Measurements from ENCODE around the gene RRM2. TPM values are rescaled to one million over a fixed set of nuclear protein-coding genes. Genes with fewer than 3 reads are reported as not detected.

The RRM2 gene
- total and polyA plus RNA-seq, 8 donors: 24.9 to 85.8 (median 45.3) TPM

- intact Hi-C loops (cut with DNase I): no loop called here
- H3K4me1 ChIP-seq: no peaks in the 10 kb centered on the region
- no peak overlapping the region for H3K27ac ChIP-seq
- TF ChIP-seq, protein P1, sequence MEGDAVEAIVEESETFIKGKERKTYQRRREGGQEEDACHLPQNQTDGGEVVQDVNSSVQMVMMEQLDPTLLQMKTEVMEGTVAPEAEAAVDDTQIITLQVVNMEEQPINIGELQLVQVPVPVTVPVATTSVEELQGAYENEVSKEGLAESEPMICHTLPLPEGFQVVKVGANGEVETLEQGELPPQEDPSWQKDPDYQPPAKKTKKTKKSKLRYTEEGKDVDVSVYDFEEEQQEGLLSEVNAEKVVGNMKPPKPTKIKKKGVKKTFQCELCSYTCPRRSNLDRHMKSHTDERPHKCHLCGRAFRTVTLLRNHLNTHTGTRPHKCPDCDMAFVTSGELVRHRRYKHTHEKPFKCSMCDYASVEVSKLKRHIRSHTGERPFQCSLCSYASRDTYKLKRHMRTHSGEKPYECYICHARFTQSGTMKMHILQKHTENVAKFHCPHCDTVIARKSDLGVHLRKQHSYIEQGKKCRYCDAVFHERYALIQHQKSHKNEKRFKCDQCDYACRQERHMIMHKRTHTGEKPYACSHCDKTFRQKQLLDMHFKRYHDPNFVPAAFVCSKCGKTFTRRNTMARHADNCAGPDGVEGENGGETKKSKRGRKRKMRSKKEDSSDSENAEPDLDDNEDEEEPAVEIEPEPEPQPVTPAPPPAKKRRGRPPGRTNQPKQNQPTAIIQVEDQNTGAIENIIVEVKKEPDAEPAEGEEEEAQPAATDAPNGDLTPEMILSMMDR (IDR thresholded peaks at IDR 0.05): no peak
- DNase-seq (no peak), ATAC-seq (no peak)
- no peaks in the 10 kb centered on the region for H3K27me3 ChIP-seq
- H3K36me3 ChIP-seq: peaks cover 0 to 11% of the 10 kb centered on the region in 2 donors
- H3K9me3 ChIP-seq: no peaks in the 10 kb centered on the region
- H3K4me3 ChIP-seq: no peak overlapping the region
Observed at GRCh38 chr2:10168221-10168620, 45.7 kb downstream of the RRM2 start.

GRCh38 chr2:10169053-10169578 lies 46.6 kb downstream of the RRM2 start:
- Histone ChIP-seq H3K27ac (no peak overlapping the region), H3K27me3 (no peaks in the 10 kb centered on the region), H3K36me3 (peaks cover 0 to 11% of the 10 kb centered on the region in 2 donors), H3K9me3 (no peaks in the 10 kb centered on the region), H3K4me1 (no peaks in the 10 kb centered on the region), H3K4me3 (no peak overlapping the region)
- ATAC-seq (no peak), DNase-seq (no peak)
- intact Hi-C loops (cut with DNase I): no loop called here
- TF ChIP-seq, protein P1 (IDR thresholded peaks at IDR 0.05): no peak

- Histone ChIP-seq H3K4me1 (no peaks in the 10 kb centered on the region), H3K9me3 (no peaks in the 10 kb centered on the region), H3K27ac (no peak overlapping the region), H3K36me3 (peaks cover 0 to 7% of the 10 kb centered on the region in 2 donors), H3K4me3 (no peak overlapping the region), H3K27me3 (no peaks in the 10 kb centered on the region)
- TF ChIP-seq, protein P1 (IDR thresholded peaks at IDR 0.05): no peak
- no peak for DNase-seq
- no peak for ATAC-seq
- intact Hi-C loops (cut with DNase I): no loop called here
Observed at GRCh38 chr2:10169581-10169980, 47.0 kb downstream of the RRM2 start.

DNA sequence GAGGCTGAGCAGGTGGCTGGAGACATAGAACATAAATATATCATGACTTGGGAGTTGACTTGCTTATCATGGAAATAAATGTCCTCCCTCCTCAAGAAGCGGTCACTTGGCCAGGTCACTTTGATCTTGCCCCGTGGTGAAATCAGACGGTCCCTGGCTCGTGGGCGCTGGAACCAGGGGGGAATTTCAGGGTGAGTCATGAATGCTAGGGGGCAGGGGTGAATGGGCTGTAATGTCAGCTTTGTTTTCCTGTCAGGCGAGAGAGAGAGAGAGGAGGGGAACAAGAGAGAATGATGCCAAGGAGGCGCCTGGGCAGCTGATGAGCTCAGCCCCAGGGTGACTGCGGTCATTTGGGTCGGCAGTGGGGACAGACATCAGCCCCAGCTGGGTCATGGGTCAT lies 47.7 kb downstream of the RRM2 start:
- intact Hi-C loops (cut with DNase I): no loop called here
- Histone ChIP-seq H3K9me3 (no peaks in the 10 kb centered on the region), H3K36me3 (peaks cover 0 to 5% of the 10 kb centered on the region in 2 donors), H3K4me3 (no peak overlapping the region), H3K4me1 (no peaks in the 10 kb centered on the region), H3K27me3 (no peaks in the 10 kb centered on the region), H3K27ac (no peak overlapping the region)
- DNase-seq (no peak), ATAC-seq (no peak)
- TF ChIP-seq, protein P1 (IDR thresholded peaks at IDR 0.05): no peak

DNA sequence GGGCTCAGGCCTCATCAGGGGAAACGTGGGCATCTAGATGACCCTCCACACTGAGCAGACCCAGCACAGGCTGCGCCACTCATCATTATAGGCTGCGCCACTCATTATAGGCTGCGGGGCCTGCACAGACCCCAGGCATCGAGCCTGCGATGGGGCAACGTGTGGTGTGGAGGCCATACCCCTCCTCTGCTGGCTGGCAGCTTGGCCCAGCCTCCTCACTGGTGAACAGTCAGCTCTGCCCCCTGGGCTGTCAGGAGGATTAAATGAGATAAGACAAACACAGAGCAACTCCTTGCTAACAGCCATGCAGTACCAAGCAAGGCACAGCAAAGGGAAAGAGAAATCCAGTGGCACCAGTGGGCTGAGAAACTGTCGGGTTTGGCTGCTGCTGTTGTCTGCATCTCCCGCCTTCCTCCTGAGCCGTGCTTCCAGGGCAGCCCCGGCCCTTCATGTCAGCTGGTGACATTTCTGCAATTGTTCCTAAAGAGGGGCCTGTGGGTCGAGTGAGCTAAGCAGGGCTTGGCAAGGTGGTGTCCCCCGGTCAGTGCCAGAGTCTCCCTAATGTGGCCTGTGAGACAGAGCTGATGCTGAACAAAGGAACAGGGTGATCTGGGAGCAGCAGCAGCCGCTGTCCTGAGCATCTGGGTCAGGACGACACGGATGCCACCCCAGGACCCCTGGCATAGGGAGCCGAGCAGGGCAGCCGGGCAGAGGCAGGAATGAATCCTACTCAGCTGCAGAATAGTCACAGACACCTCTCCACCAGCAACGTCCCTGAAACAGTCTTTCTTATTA lies 48.7 kb downstream of the RRM2 start:
- intact Hi-C loops (cut with DNase I): no loop called here
- TF ChIP-seq, protein P1 (IDR thresholded peaks at IDR 0.05): no peak
- Histone ChIP-seq H3K27ac (no peak overlapping the region), H3K4me1 (no peaks in the 10 kb centered on the region), H3K27me3 (no peaks in the 10 kb centered on the region), H3K9me3 (no peaks in the 10 kb centered on the region), H3K36me3 (peaks cover 0 to 4% of the 10 kb centered on the region in 2 donors), H3K4me3 (no peak overlapping the region)
- ATAC-seq (no peak), DNase-seq (no peak)
